ENCODE measurements around the gene CCDC192.
A peak's percentile ranks its signal among the peaks of the same experiment; 100 is the strongest.

CCDC192 gene

GRCh38 chr5:127979475-127979874 lies 276.3 kb downstream of the CCDC192 start:
- Histone ChIP-seq H3K14ac (ENCODE audit: low read length in 2 of 2) (no peak overlapping the region), H3K27me3 (ENCODE audit: control insufficient read depth in 1 of 2, insufficient read depth in 1 of 2, low read length in 2 of 2) (no peaks in the 10 kb centered on the region), H3K9me3 (ENCODE audit: control insufficient read depth, low read length) (no peaks in the 10 kb centered on the region), H3K36me3 (ENCODE audit: control insufficient read depth in 1 of 2, insufficient read depth in 2 of 2, low read depth in 1 of 2, low read length in 2 of 2) (no peaks in the 10 kb centered on the region), H4K91ac (ENCODE audit: low read length) (no peak overlapping the region), H3K4me1 (ENCODE audit: control insufficient read depth, insufficient read depth, low read depth, low read length) (no peaks in the 10 kb centered on the region), H4K8ac (ENCODE audit: low read length) (no peak overlapping the region), H2AK5ac (ENCODE audit: low read length, severe bottlenecking) (peak overlapping the region; percentile 42), H3K27ac (ENCODE audit: low read length, poor library complexity, severe bottlenecking) (no peak overlapping the region), H3K4ac (ENCODE audit: low read depth in 1 of 2, low read length in 2 of 2) (no peak overlapping the region), H2BK15ac (ENCODE audit: low read depth, poor library complexity, severe bottlenecking) (no peak overlapping the region), H2BK12ac (ENCODE audit: low read length in 2 of 2) (no peak overlapping the region), H2BK5ac (ENCODE audit: low read depth, low read length, poor library complexity, severe bottlenecking) (no peak overlapping the region), H2AFZ (ENCODE audit: low read depth, low read length) (no peak overlapping the region), H3K79me1 (replicated peaks; ENCODE audit: low read length, poor library complexity, severe bottlenecking) (no peaks in the 10 kb centered on the region), H3K9ac (ENCODE audit: low read length) (no peak overlapping the region), H3K18ac (ENCODE audit: low read depth in 1 of 2, low read length in 2 of 2) (no peak overlapping the region), H3K4me3 (ENCODE audit: insufficient read depth in 1 of 2, low read depth in 1 of 2, low read length in 2 of 2) (no peak overlapping the region), H3K4me2 (ENCODE audit: low read length, poor library complexity, severe bottlenecking) (no peak overlapping the region), H2BK120ac (ENCODE audit: low read depth, low read length) (no peak overlapping the region), H3K23ac (ENCODE audit: low read length in 2 of 2) (no peak overlapping the region)
- no peak for DNase-seq

GRCh38 chr5:127980843-127981242 lies 277.7 kb downstream of the CCDC192 start:
- Histone ChIP-seq H2AFZ (ENCODE audit: low read depth, low read length) (no peak overlapping the region), H3K23ac (ENCODE audit: low read length in 2 of 2) (no peak overlapping the region), H3K4me2 (ENCODE audit: low read length, poor library complexity, severe bottlenecking) (no peak overlapping the region), H3K27ac (ENCODE audit: low read length, poor library complexity, severe bottlenecking) (no peak overlapping the region), H3K4me1 (ENCODE audit: control insufficient read depth, insufficient read depth, low read depth, low read length) (no peaks in the 10 kb centered on the region), H3K14ac (ENCODE audit: low read length in 2 of 2) (no peak overlapping the region), H2BK12ac (ENCODE audit: low read length in 2 of 2) (no peak overlapping the region), H2BK5ac (ENCODE audit: low read depth, low read length, poor library complexity, severe bottlenecking) (no peak overlapping the region), H2BK120ac (ENCODE audit: low read depth, low read length) (no peak overlapping the region), H3K36me3 (ENCODE audit: control insufficient read depth in 1 of 2, insufficient read depth in 2 of 2, low read depth in 1 of 2, low read length in 2 of 2) (no peaks in the 10 kb centered on the region), H3K27me3 (ENCODE audit: control insufficient read depth in 1 of 2, insufficient read depth in 1 of 2, low read length in 2 of 2) (no peaks in the 10 kb centered on the region), H2BK15ac (ENCODE audit: low read depth, poor library complexity, severe bottlenecking) (no peak overlapping the region), H3K4ac (ENCODE audit: low read depth in 1 of 2, low read length in 2 of 2) (no peak overlapping the region), H4K91ac (ENCODE audit: low read length) (no peak overlapping the region), H2AK5ac (ENCODE audit: low read length, severe bottlenecking) (no peak overlapping the region), H3K9me3 (ENCODE audit: control insufficient read depth, low read length) (no peaks in the 10 kb centered on the region), H4K8ac (ENCODE audit: low read length) (no peak overlapping the region), H3K9ac (ENCODE audit: low read length) (no peak overlapping the region), H3K18ac (ENCODE audit: low read depth in 1 of 2, low read length in 2 of 2) (no peak overlapping the region), H3K79me1 (replicated peaks; ENCODE audit: low read length, poor library complexity, severe bottlenecking) (no peaks in the 10 kb centered on the region), H3K4me3 (ENCODE audit: insufficient read depth in 1 of 2, low read depth in 1 of 2, low read length in 2 of 2) (no peak overlapping the region)
- DNase-seq, result no peak

GRCh38 chr5:127981498-127981897 lies 278.3 kb downstream of the CCDC192 start:
- Histone ChIP-seq H2BK5ac (ENCODE audit: low read depth, low read length, poor library complexity, severe bottlenecking) (no peak overlapping the region), H3K27ac (ENCODE audit: low read length, poor library complexity, severe bottlenecking) (no peak overlapping the region), H3K23ac (ENCODE audit: low read length in 2 of 2) (no peak overlapping the region), H3K9me3 (ENCODE audit: control insufficient read depth, low read length) (no peaks in the 10 kb centered on the region), H2AK5ac (ENCODE audit: low read length, severe bottlenecking) (no peak overlapping the region), H2AFZ (ENCODE audit: low read depth, low read length) (no peak overlapping the region), H3K4me1 (ENCODE audit: control insufficient read depth, insufficient read depth, low read depth, low read length) (no peaks in the 10 kb centered on the region), H3K4ac (ENCODE audit: low read depth in 1 of 2, low read length in 2 of 2) (no peak overlapping the region), H3K4me2 (ENCODE audit: low read length, poor library complexity, severe bottlenecking) (no peak overlapping the region), H4K91ac (ENCODE audit: low read length) (no peak overlapping the region), H3K18ac (ENCODE audit: low read depth in 1 of 2, low read length in 2 of 2) (no peak overlapping the region), H3K36me3 (ENCODE audit: control insufficient read depth in 1 of 2, insufficient read depth in 2 of 2, low read depth in 1 of 2, low read length in 2 of 2) (no peaks in the 10 kb centered on the region), H3K14ac (ENCODE audit: low read length in 2 of 2) (no peak overlapping the region), H3K79me1 (replicated peaks; ENCODE audit: low read length, poor library complexity, severe bottlenecking) (no peaks in the 10 kb centered on the region), H4K8ac (ENCODE audit: low read length) (no peak overlapping the region), H2BK120ac (ENCODE audit: low read depth, low read length) (no peak overlapping the region), H3K4me3 (ENCODE audit: insufficient read depth in 1 of 2, low read depth in 1 of 2, low read length in 2 of 2) (no peak overlapping the region), H2BK12ac (ENCODE audit: low read length in 2 of 2) (no peak overlapping the region), H2BK15ac (ENCODE audit: low read depth, poor library complexity, severe bottlenecking) (no peak overlapping the region), H3K9ac (ENCODE audit: low read length) (no peak overlapping the region), H3K27me3 (ENCODE audit: control insufficient read depth in 1 of 2, insufficient read depth in 1 of 2, low read length in 2 of 2) (no peaks in the 10 kb centered on the region)
- DNase-seq, result no peak
- WGBS, result 78% methylated on average over 1 of the region's 4 CpGs

GRCh38 chr5:127985811-127986325 lies 282.7 kb downstream of the CCDC192 start:
- no peak overlapping the region for H3K4ac ChIP-seq (ENCODE audit: low read depth in 1 of 2, low read length in 2 of 2)
- H3K27me3 ChIP-seq (ENCODE audit: control insufficient read depth in 1 of 2, insufficient read depth in 1 of 2, low read length in 2 of 2), result no peaks in the 10 kb centered on the region
- H3K27ac ChIP-seq (ENCODE audit: low read length, poor library complexity, severe bottlenecking), result no peak overlapping the region
- H3K4me2 ChIP-seq (ENCODE audit: low read length, poor library complexity, severe bottlenecking), result no peak overlapping the region
- no peak overlapping the region for H3K23ac ChIP-seq (ENCODE audit: low read length in 2 of 2)
- 92% methylated on average over 5 of the region's 7 CpGs for WGBS
- H3K4me1 ChIP-seq (ENCODE audit: control insufficient read depth, insufficient read depth, low read depth, low read length), result peaks cover 2% of the 10 kb centered on the region
- H2BK120ac ChIP-seq (ENCODE audit: low read depth, low read length), result no peak overlapping the region
- H3K79me1 ChIP-seq (replicated peaks; ENCODE audit: low read length, poor library complexity, severe bottlenecking), result no peaks in the 10 kb centered on the region
- no peak for DNase-seq
- no peak overlapping the region for H4K91ac ChIP-seq (ENCODE audit: low read length)
- no peak overlapping the region for H2AK5ac ChIP-seq (ENCODE audit: low read length, severe bottlenecking)
- no peak overlapping the region for H2BK12ac ChIP-seq (ENCODE audit: low read length in 2 of 2)
- no peak overlapping the region for H3K18ac ChIP-seq (ENCODE audit: low read depth in 1 of 2, low read length in 2 of 2)
- H2BK5ac ChIP-seq (ENCODE audit: low read depth, low read length, poor library complexity, severe bottlenecking), result no peak overlapping the region
- H3K14ac ChIP-seq (ENCODE audit: low read length in 2 of 2), result no peak overlapping the region
- H2BK15ac ChIP-seq (ENCODE audit: low read depth, poor library complexity, severe bottlenecking), result no peak overlapping the region
- no peak overlapping the region for H2AFZ ChIP-seq (ENCODE audit: low read depth, low read length)
- H3K4me3 ChIP-seq (ENCODE audit: insufficient read depth in 1 of 2, low read depth in 1 of 2, low read length in 2 of 2), result no peak overlapping the region
- no peaks in the 10 kb centered on the region for H3K9me3 ChIP-seq (ENCODE audit: control insufficient read depth, low read length)
- no peak overlapping the region for H4K8ac ChIP-seq (ENCODE audit: low read length)
- no peak overlapping the region for H3K9ac ChIP-seq (ENCODE audit: low read length)
- H3K36me3 ChIP-seq (ENCODE audit: control insufficient read depth in 1 of 2, insufficient read depth in 2 of 2, low read depth in 1 of 2, low read length in 2 of 2), result no peaks in the 10 kb centered on the region

Measured in mesenchymal stem cell (in vitro differentiated cells and primary cell).